Osteoblast (primary cell): Measurements from ENCODE around the gene SBF1. TPM values are rescaled to one million over a fixed set of nuclear protein-coding genes. Genes with fewer than 3 reads are reported as not detected.

ENCODE experiments used
- DNase-seq: peaks from one replicate; pipeline ENCODE4 v3.0.0; 2011; ENCODE audit warnings: low spot score, mixed read lengths; ENCODE audit not compliant: insufficient read length; ENCODE audit errors: missing footprints
- H2AFZ ChIP-seq: 2 replicates; pipeline ENCODE4 v1.6.0; 2011; ENCODE audit warnings: mild to moderate bottlenecking, low read length
- H3K27ac ChIP-seq: 2 replicates; pipeline ENCODE4 v1.5.1; 2011; ENCODE audit warnings: mild to moderate bottlenecking, low read depth, low read length, moderate library complexity
- H3K27me3 ChIP-seq: 2 replicates; pipeline ENCODE4 v1.6.0; 2012; ENCODE audit warnings: mild to moderate bottlenecking, control low read depth, inconsistent platforms, low read length, moderate library complexity; ENCODE audit not compliant: insufficient read depth
- H3K36me3 ChIP-seq: 2 replicates; pipeline ENCODE4 v1.5.1; 2011; ENCODE audit warnings: mild to moderate bottlenecking, low read length, control low read depth, moderate library complexity; ENCODE audit not compliant: insufficient read depth
- H3K4me1 ChIP-seq: 2 replicates; pipeline ENCODE4 v1.5.1; 2011; ENCODE audit warnings: mild to moderate bottlenecking, low read length, control low read depth, moderate library complexity; ENCODE audit not compliant: insufficient read depth
- H3K4me2 ChIP-seq: 2 replicates; pipeline ENCODE4 v1.6.0; 2011; ENCODE audit warnings: mild to moderate bottlenecking, low read length; ENCODE audit not compliant: insufficient read depth
- H3K4me3 ChIP-seq: fragments of 200-600 bp; sonication (generic); 3 replicates; pipeline ENCODE4 v1.5.1; 2012; ENCODE audit warnings: mild to moderate bottlenecking, low read length, inconsistent platforms; ENCODE audit not compliant: insufficient read depth
- H3K79me2 ChIP-seq: 2 replicates; pipeline ENCODE4 v1.6.0; 2012; ENCODE audit warnings: mild to moderate bottlenecking, low read length, control low read depth, inconsistent platforms; ENCODE audit not compliant: insufficient read depth
- H3K9me3 ChIP-seq: 2 replicates; pipeline ENCODE4 v1.5.1; 2011; ENCODE audit warnings: low read depth, low read length, control low read depth
- H4K20me1 ChIP-seq: 2 replicates; pipeline ENCODE4 v1.6.0; 2012; ENCODE audit warnings: mild to moderate bottlenecking, low read length, control low read depth; ENCODE audit not compliant: insufficient read depth
- CTCF ChIP-seq: IDR thresholded peaks from 2 replicates; pipeline ENCODE4 v1.5.1; 2011; ENCODE audit warnings: mild to moderate bottlenecking, low read depth, low read length, moderate library complexity; ENCODE audit errors: extremely low read depth
- total RNA-seq: library from RNA; depleted of rRNA; stranded (reverse); fragments of >200 nt; gene quantifications from 2 replicates; pipeline ENCODE4 v1.2.3, GENCODE V29; 2012

SBF1 gene
- total RNA-seq, 1 donor: 93.0 TPM

GRCh38 chr22:50456466-50457234 lies 18.2 kb downstream of the SBF1 start:
- Histone ChIP-seq H3K4me2 (no peak overlapping the region), H3K79me2 (no peaks in the 10 kb centered on the region), H3K27me3 (no peaks in the 10 kb centered on the region), H3K4me3 (no peak overlapping the region), H4K20me1 (peaks cover 4% of the 10 kb centered on the region), H3K9me3 (no peaks in the 10 kb centered on the region), H3K4me1 (no peaks in the 10 kb centered on the region), H3K36me3 (peaks cover 54% of the 10 kb centered on the region), H2AFZ (no peak overlapping the region), H3K27ac (no peak overlapping the region)
- DNase-seq: no peak
- no peak for TF ChIP-seq CTCF

- H3K9me3 ChIP-seq: no peaks in the 10 kb centered on the region
- H3K79me2 ChIP-seq: no peaks in the 10 kb centered on the region
- H3K4me1 ChIP-seq: no peaks in the 10 kb centered on the region
- TF ChIP-seq CTCF: no peak
- no peak overlapping the region for H2AFZ ChIP-seq
- H3K4me3 ChIP-seq: no peak overlapping the region
- no peak overlapping the region for H3K4me2 ChIP-seq
- no peak for DNase-seq
- peaks cover 4% of the 10 kb centered on the region for H4K20me1 ChIP-seq
- H3K27me3 ChIP-seq: no peaks in the 10 kb centered on the region
- H3K36me3 ChIP-seq: peaks cover 54% of the 10 kb centered on the region
- H3K27ac ChIP-seq: no peak overlapping the region
Measured at GRCh38 chr22:50456026-50456425, 18.8 kb downstream of the SBF1 start.

- no peak for DNase-seq
- TF ChIP-seq CTCF: no peak
- Histone ChIP-seq H3K9me3 (no peaks in the 10 kb centered on the region), H2AFZ (no peak overlapping the region), H3K79me2 (no peaks in the 10 kb centered on the region), H3K27me3 (no peaks in the 10 kb centered on the region), H3K4me2 (no peak overlapping the region), H3K4me1 (no peaks in the 10 kb centered on the region), H4K20me1 (peaks cover 4% of the 10 kb centered on the region), H3K36me3 (peaks cover 57% of the 10 kb centered on the region), H3K4me3 (no peak overlapping the region), H3K27ac (no peak overlapping the region)
Measured at GRCh38 chr22:50455201-50455600, 19.6 kb downstream of the SBF1 start.

GRCh38 chr22:50454556-50455075 lies 20.2 kb downstream of the SBF1 start:
- Histone ChIP-seq H2AFZ (no peak overlapping the region), H3K36me3 (peaks cover 60% of the 10 kb centered on the region), H3K79me2 (no peaks in the 10 kb centered on the region), H3K4me3 (no peak overlapping the region), H3K9me3 (no peaks in the 10 kb centered on the region), H3K4me1 (no peaks in the 10 kb centered on the region), H4K20me1 (peaks cover 7% of the 10 kb centered on the region), H3K27ac (no peak overlapping the region), H3K4me2 (no peak overlapping the region), H3K27me3 (no peaks in the 10 kb centered on the region)
- TF ChIP-seq CTCF: no peak
- no peak for DNase-seq
